HTR-8/SVneo (cell line): ENCODE data around the gene ZNF429.
A peak's percentile ranks its signal among the peaks of the same experiment; 100 is the strongest.
"Not testable (repeated sequence)": the region's sequence is repeated elsewhere in the genome, so short reads cannot be mapped to it uniquely, and the experiment has no call there.

Experiments used
- DNase-seq: peaks from one replicate; pipeline ENCODE4 v3.0.0; 2011; ENCODE audit warnings: low spot score, mixed read lengths; ENCODE audit not compliant: insufficient read length
- FAIRE-seq: peaks from 2 replicates; lab custom pipeline; 2011; peaks lifted over from hg19 to GRCh38; lab: Jason Lieb, UNC

Gene ZNF429

DNA sequence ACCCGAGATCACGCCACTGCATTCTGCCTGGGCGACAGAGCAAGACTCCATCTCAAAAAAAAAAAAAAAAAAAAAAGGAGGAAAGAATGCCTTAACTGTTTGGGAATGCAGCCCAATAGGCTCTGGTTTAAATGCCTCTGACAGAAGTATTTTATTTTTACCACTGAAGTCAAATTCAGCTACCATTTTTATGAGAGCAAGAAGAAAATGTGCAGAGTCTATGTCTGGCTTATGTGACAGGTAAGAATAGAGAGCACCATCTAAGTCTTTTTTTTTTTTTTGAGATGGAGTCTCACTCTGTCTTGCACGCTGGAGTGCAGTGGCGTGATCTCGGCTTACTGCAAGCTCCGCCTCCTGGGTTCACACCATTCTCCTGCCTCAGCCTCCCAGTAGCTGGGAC lies 7.2 kb downstream of the ZNF429 start:
- not testable (repeated sequence) for FAIRE-seq, DNase-seq

DNA sequence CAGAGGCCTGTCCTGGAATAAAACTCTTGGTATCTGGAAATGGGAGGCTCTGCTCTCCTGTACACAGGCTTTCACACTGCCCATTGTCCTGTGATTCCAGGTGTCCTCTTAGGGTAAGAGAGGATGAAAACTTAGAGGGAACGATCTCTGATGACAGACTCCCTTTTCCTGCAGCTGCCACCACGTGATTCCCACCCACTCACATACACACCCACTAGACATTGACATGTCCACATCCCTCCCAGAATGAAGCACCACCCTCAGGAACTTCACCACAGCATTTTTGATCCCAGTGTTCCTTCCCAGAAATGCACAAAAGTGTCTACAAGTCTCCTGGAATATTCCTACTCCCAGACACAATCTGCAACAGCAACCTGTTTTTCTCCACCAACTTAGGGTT lies 8.2 kb downstream of the ZNF429 start:
- no peak for DNase-seq
- peak; percentile 20 for FAIRE-seq

DNA sequence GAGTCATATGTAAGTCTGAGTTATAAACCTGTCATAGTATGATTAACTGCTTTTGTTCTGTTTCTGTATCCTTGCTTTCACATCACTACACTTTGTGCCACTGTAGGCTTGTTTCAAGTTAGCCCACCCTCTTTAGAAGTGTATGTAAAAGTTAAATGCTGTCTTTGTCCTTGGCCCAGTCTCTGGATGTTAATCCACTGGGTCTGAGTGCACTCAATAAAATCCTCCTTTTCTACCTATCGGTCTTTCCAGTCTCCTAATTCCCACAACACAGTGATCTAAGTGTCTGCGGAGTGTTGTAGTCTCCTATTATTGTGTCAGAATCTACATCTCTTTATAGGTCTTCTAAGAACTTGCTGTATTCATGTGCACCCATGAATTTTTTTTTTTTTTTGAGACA lies 14.1 kb downstream of the ZNF429 start:
- DNase-seq = no peak
- no peak for FAIRE-seq

DNA sequence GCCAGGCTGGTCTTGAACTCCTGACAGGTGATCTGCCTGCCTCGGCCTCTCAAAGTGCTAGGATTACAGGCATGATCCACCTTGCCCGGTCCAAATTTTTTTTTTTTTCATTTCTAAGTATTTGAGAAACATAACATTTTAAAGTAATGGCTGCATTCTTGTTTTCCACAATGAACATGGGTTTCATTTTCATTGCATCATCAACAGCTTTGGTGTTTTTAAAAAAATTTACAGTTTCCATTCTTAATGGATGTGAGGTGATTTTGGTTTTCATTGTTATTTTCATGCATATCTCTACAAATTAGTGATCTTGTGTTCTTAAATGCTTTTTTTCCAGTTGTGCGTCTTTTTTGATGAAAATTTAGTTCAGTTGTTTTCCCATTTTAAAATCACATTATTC lies 27.5 kb downstream of the ZNF429 start:
- DNase-seq = no peak
- FAIRE-seq = no peak

DNA sequence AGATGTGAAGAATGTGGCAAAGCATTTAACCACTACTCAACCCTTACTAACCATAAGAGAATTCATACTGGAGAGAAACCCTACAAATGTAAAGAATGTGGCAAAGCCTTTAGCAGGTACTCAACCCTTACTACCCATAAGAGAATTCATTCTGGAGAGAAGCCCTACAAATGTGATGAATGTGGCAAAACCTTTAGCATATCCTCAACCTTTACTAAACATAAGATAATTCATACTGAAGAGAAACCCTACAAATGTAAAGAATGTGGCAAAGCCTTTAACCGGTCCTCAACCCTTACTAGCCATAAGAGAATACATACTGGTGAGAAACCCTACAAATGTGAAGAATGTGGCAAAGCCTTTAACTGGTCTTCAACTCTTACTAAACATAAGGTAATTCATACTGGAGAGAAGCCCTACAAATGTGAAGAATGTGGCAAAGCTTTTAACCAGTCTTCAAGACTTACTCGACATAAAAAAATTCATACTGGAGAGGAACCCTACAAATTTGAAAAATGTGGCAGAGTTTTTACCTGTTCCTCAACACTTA lies 31.4 kb downstream of the ZNF429 start:
- FAIRE-seq, DNase-seq: not testable (repeated sequence)

DNA sequence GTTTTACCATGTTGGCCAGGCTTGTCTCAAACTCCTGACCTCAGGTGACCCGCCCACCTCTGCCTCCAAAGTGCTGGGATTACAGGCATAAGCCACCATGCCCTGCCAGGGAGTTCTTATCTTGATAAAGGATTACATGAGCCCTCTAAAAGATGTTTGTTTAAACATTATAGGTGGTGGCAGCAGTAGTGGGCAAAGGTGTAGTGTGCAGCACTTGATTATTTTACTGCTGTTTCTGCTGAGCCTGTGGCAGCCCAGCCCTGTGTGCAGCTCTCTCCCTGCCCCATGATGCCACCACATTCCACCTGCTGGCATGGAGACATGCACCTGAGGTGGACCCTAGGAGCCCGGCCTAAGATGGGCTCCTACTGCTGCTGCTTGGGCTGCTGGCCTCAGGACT lies 54.0 kb downstream of the ZNF429 start:
- DNase-seq (no peak), FAIRE-seq (no peak)

DNA sequence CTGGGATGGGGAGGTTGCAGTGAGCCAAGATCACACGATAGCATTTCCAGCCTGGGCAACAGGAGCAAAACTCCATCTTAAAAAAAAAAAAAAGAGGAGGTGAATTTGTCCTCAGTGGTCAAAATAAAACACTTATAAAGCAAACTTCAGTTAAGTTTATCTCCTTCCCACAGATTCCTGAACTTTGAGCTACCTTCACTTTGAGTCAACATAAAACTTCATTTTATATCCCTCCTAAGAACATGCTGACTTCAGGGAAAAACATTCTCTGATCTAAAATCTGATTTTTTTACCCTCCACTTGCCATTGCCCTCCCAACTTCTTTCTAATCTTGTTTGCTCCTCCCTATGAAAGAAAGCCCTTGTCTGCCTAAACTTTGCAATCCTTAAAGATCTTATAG lies 59.0 kb downstream of the ZNF429 start:
- FAIRE-seq = no peak
- DNase-seq = no peak

DNA sequence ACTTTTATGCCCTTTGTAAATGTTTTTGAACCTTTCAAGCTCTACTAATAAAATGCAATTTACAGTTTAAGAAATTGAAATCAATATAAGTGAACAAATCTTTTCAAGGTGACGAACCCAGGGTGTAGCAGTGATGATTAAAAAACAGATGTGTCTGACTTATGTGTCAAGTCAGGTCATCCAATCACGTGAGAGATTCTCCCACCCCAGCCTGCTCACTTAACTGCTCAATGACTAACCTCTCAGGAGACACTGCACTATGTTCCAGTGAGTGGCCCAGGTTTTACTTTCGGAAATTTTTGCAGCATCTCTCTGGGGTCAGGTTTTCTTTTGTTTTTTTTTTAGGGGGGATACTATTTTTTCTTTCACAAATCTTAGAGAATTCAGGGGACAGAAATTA lies 60.7 kb downstream of the ZNF429 start:
- no peak for FAIRE-seq

DNA sequence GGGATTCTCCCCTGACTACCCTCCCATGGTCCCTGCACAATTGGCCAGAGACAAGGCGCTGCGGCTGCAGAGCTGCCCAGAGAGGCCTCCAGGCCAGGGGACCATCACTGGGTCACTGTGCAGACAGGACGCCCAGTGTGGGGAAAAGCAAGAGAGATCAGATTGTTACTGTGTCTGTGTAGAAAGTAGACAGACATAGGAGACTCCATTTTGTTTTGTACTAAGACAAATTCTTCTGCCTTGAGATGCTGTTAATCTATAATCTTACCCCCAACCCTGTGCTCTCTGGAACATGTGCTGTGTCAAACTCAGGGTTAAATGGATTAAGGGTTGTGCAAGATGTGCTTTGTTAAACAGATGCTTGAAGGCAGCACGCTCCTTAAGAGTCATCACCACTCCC lies 62.4 kb downstream of the ZNF429 start:
- not testable (repeated sequence) for DNase-seq, FAIRE-seq

More for the DNA sequence above, 60.7 kb downstream of the ZNF429 start:
- no peak for DNase-seq

DNA sequence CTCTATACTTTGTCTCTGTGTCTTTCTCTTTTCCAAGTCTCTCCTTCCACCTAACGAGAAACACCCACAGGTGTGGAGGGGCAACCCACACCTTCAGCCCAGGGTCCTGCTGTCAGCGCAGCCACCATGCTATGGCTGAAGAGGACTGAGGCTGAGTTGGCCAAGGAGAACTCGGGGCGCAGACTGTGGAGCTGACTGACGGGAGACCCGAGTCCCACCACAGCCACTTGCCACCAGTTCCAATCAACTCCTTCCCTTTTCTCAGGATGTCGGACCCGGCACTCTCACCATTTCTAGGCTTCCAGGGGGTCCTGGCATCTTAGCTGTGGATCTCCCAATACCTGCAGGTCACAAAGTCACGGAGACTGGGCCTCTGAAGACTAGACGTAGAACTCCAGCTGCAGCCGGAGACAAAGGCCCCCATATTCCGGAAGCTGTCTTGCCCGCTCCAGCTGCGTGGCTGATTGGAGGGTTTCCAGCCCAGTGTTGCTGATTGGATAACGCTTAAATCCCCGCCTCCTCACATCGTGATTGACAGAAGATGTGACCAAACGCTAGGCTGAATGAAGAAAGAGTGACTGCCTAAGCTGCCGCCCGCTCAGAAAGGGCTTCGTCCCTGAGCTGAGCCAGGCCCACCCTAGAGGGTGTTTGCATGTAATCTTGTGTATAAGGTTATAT lies 63.6 kb downstream of the ZNF429 start:
- no peak for FAIRE-seq

DNA sequence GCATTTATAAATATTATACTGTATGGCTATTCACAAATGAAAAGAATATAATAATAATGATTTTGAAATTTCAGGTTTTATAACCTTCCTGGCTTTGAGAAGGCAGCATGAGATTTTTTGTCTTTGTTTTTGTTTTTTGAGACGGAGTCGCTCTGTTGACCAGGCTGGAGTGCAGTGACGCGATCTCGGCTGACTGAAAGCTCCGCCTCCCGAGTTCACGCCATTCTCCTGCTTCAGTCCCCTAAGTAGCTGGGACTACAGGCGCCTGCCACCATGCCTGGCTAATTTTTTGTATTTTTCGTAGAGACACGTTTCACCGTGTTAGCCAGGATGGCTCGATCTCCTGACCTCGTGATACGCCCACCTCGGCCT lies 64.1 kb downstream of the ZNF429 start:
- no peak for DNase-seq

More for the DNA sequence above, 63.6 kb downstream of the ZNF429 start:
- DNase-seq = no peak

DNA sequence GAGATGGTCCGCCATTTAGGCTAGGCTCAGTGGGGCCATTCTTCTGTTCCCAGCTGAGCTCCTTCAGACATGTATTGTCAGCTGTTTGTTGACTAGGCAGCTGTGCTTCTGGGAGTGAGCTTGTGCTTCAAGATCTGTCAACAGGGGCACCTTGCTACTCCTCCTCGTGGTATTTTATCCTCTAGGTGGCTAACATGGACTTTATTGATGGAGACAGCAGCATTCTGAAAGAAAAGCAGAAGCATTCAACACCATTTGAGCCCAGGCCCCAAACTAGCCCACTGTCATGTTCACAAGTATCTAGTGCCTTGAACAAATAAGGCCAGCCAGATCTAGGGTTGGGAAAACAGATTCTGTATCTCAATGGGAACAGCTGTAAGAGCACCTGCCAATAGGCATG lies 65.9 kb downstream of the ZNF429 start:
- FAIRE-seq (no peak), DNase-seq (no peak)

More for the DNA sequence above, 64.1 kb downstream of the ZNF429 start:
- no peak for FAIRE-seq

DNA sequence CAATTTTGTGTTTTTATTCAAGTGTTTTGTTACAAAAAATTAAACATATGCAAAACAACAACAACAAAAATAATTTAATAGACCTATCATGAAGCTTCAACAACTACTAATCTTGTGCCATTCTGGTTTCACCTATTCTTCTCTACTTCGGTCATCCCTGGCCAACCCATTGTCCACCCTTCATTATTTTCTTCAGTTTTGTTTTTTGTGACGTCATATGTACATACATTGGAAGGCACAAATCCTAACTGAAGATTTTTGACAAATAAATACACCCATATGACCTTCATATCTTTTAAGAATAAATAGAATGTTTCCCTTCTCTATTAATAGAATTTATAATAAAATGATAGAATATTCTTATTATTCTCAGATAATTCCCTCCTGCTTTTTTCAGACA lies 69.2 kb downstream of the ZNF429 start:
- DNase-seq = no peak
- FAIRE-seq = no peak

DNA sequence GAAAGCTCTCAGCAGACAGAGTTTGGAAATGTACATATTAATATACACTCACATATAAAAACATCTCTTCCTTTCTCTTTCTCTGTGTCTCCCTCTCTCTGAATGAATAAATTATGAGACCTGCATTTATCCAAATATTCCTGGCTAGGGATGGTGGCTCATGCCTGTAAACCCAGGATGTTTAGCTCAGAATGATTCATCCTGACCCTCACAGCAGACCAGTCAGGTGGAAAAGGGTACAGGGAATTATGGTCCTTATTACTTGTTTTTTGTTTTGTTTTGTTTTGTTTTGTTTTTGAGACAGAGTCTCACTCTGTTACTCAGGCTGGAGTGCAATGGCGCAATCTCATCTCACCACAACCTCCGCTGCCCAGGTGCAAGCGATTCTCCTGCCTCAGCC lies 71.1 kb downstream of the ZNF429 start:
- no peak for DNase-seq
- FAIRE-seq = no peak

DNA sequence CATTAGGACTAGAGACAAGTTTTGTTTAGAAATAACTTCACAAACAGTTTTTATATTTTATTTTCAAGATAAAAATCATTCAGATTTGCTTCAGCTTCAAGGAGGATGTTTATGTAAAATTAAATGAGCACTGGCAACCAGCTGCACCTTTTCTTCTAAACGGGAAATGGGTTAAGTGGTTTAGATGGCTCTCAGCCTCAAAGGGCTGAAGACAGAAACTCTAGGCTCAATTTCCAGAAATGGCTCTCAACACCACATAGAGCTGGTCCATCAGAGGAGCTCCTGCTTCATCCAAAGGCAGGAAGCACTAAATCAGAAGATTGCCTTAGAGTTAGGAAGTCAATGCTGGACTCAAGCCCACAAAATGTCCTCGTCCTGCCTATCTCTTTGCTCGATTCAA lies 74.7 kb downstream of the ZNF429 start:
- no peak for DNase-seq
- no peak for FAIRE-seq

DNA sequence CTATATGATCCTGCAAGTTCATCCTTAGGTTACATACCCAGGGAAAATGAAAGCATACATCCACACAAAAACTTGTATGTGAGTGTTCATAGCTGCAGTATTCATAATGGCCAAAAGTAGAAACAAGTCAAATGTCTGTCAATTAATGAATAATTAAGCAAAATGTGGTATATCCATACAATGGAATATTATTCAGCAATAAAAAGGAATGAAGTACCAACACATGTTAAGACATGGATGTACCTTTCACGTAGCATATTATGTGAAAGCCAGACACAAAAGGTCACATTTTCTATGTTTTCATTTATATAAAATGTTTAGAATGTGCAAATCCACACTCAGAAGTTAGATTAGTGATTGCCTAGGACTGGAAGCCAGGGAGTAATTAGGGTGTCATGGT lies 75.4 kb downstream of the ZNF429 start:
- DNase-seq = no peak
- FAIRE-seq = no peak

DNA sequence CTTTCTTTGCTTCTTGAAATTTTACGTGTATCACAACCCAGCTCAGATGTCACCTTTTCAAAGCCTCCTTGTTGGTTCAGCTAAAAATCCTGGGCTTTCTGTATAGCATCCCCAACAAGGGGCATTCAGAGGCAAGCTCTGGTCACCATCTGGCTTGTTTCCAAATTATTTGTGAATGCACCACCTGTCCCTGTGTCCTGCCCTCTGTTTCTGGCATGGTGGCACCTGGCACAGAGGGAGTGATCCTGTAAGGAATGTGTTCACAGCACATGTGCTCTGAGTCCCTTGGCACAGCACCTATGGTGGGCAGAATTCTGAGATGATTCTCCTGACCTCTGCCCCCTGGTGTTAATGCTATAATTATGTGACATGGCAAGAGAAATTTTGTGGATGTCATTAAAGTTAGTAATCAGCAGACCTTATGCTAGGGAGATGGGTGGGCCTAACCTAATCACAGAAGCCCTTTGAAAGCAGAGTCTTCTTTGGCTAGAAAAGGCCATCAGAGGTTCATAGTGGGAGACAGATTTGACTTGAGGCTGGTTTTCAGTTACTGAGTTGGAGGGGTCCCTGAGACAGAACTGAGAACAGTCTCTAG lies 76.3 kb downstream of the ZNF429 start:
- no peak for FAIRE-seq
- DNase-seq = no peak

DNA sequence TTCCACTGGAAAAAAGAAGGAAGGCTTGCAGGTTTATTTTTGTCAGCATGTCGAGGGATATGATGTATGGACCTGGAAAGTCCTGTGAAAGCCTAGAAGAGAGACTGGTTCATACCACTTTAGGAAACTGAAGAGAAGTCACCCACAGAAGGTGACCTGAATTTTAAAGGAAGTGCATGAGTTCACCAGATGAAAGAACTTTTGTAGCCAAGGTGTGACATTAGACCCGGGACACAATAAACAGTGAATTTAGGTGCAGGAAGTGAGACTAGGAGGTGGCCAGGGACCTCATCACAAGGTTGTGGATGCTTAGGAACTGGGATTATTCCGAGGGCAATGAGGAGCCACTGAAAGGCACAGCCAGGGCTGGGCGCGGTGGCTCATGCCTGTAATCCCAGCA lies 79.1 kb downstream of the ZNF429 start:
- DNase-seq (no peak), FAIRE-seq (no peak)

DNA sequence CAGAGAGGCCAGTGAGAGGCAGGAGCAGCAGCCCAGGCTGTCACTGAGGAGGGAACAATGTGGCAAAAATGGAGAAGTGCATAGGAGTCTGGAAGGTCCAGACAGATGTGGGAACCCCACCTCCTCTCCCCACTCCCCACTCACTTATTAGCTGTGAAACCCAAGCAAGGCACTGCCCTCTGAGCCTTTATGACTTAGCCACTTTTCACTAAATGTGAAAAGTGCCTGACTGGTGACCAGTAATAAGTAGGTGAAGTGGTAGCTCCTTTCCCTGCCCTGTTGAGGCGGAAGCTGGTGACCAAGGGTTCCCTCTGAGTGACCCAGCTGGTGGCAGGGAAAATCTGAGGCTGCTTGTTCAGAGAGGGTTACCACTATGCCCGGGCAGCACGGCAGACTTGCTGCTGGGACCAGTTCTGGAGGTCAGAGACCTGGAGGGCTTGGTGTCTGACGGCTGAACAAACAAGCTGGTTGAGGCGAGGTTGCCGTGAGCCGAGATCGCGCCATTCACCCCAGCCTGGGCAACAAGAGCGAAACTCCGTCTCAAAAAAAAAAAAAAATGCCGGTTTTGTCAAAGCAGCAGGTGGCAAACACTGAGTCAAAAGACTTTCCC lies 80.0 kb downstream of the ZNF429 start:
- no peak for FAIRE-seq
- DNase-seq = no peak

DNA sequence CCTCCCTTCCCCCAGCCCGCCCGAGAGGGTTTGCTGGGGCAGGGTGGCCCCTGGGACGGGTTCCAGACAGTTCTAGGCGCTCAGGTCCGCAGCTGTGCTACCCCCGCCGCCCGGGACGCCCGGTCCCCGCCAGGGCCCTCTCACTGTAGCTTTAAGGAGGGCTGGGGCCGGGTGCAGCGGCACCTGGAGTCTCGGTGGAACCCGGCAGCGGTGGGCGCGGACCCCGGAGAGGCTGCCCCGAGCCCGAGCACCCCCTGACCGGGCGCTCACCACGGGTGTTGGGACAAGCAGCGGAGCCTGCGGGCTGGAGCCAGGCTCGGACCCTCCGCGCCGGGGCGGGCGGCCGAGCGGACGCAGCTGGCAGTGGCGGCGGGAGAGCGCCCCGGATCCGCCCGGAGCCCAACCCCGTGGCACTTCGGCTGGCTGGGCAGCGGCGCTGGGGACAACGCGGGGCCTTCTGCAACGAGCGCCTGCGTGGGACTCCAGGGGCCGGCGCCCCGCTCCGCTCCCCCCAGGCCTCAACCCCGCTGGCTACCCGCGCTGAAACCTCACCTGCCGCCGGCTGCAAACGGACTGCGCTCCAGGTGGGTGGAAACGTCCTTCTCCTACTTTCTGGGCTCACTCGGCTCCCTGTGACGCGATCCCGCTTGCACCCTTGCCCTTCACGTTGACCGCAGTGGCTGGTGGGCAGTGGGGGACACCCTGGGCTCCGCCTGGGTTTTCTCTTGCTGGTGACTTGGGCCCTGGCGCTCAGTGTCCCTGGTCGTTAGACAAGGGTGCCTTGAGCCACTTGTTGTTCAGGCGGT lies 81.1 kb downstream of the ZNF429 start:
- DNase-seq (no peak), FAIRE-seq (no peak)

DNA sequence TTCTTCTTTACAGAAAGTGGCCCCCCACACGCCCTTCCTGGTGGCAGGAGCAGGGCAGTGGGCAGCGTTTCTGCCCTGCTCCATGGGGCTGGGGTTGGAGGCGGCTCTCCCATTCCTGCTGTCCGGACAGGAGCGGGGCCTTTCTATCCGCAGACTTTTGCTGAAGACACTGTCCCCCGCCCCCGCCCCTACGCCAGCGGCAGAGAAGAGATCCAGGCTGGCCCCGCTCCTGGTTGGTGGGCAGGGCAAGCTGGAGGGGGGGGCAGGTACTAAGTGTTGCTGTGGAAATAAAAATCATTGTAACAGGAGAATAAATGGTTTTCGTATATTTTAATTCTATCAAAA lies 81.7 kb downstream of the ZNF429 start:
- FAIRE-seq = no peak

More for the DNA sequence above, 81.7 kb downstream of the ZNF429 start:
- DNase-seq = no peak
